Daoy (cell line): ENCODE data around the gene TENT4A. TPM values are rescaled to one million over a fixed set of nuclear protein-coding genes. Genes with fewer than 3 reads are reported as not detected.

Experiments
- DNase-seq: peaks from one replicate; pipeline ENCODE4 v3.0.0-alpha.2; 2015; ENCODE audit warnings: low read depth
- total RNA-seq: library from RNA; depleted of rRNA; stranded (reverse); fragments of >200 nt; shearing (Covaris generic); gene quantifications from 2 replicates; pipeline ENCODE4 v1.2.3, GENCODE V29; 2014

Gene TENT4A
- total RNA-seq, 1 experiment from 2014 or later = 5.4 TPM

- DNase-seq = no peak
Observed at GRCh38 chr5:6700074-6700684, 13.1 kb upstream of the TENT4A start.

- DNase-seq = no peak
Observed at GRCh38 chr5:6700685-6701355, 12.4 kb upstream of the TENT4A start.

DNA sequence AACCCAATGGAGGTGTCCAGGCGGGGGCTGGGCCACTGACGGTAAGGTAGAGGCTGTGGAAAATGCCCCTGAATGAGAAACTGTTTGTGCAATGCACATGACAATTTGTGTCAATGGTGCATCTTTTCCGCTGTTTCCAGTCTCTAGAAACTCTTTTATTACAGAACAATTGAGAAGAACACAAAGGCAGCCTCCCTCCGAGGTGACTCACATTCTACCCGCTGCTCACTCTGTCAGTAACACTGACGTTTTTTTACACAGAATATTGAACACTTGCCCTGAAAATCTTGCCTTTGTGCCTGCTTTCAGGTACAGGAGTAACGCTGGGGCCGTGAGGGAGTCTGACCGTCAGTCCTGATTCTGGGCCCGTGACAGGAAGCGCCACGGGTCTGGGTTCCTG lies 11.7 kb upstream of the TENT4A start:
- DNase-seq = no peak

- no peak for DNase-seq
Observed at GRCh38 chr5:6702633-6703032, 10.6 kb upstream of the TENT4A start.

GRCh38 chr5:6703806-6704205 lies 9.4 kb upstream of the TENT4A start:
- no peak for DNase-seq

DNA sequence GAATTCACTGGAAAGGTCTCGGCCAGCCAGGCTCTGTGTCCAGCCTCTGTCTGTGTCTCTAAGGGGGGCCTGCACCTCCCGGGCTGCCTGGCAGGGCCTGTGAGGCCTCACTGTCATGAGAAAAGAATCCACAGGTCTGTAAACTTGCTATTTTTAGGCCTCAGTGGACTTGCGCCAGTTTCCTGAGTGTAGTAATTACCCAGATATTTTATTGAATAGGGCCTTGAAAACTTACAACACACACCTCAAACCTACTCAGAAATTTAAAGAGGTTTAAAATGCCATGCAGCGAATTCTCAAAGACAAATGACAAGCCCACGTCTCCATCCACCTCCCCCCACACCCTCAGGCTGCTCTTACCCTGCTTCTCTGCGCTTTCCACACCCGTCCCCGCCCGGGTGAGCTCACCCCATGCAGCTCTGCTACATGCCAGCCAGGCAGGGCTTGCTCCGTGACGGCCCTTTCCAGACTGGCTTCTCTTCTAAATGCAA lies 8.8 kb upstream of the TENT4A start:
- peak; percentile 76 for DNase-seq

DNA sequence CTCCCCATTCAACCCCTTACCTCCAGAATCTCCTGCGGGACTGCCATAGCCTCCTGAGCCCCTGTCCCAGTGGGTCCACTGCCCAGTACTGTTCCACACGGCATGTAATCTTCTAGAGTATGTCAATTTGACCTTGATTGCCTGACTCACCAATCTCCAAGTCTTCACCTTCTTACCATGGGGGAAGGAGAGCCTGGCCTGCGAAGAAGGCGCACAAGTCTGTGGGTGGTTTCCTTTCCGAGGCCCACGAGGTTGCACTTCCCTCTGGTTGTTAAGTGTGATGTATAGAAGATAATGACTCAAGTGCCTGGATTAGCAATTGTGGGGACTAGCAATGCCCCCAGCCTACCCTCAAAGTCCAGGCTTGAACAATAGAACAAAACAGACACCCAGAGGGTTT lies 8.1 kb upstream of the TENT4A start:
- DNase-seq = no peak

DNA sequence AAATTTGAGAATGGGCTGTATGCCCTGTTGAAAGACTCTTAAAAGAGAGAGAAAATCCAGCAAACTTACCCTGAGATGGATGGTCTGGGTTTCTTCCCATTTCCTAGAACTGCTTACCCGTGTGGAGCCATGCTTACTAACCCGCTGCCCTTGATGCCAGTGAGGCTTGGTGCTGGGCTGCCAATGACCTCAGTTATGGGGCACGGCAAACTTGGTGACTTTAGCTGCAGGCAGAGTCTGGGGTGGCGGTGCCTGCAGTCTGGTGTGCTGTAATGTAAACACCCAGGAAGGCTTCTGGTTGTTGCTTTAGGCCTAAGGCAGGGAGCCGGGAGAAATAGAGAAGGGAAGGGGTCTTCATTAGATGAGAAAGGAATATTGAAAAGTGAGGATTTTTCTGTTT lies 7.3 kb upstream of the TENT4A start:
- DNase-seq = no peak

GRCh38 chr5:6707852-6708251 lies 5.4 kb upstream of the TENT4A start:
- DNase-seq = no peak

DNA sequence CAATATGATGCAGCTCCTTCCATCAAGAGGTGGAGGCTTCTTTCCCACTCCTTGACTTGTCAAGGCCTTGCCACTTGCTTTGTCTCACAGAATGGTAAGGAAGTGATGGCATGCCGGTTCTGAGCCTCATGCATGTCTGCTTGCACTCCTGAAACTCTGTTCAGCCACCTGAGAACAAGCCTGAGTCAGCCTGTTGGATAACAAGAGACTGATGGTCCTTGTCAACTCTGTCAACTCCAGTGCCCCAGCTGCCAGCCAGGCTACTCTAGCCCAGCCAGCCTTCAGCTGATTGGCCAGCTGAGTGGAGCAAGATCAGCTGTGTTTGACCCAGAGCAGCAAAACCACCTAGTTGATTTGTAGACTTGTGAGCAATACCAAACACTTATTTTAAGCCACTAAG lies 4.4 kb upstream of the TENT4A start:
- no peak for DNase-seq

GRCh38 chr5:6710070-6710469 lies 3.2 kb upstream of the TENT4A start:
- DNase-seq = no peak

DNA sequence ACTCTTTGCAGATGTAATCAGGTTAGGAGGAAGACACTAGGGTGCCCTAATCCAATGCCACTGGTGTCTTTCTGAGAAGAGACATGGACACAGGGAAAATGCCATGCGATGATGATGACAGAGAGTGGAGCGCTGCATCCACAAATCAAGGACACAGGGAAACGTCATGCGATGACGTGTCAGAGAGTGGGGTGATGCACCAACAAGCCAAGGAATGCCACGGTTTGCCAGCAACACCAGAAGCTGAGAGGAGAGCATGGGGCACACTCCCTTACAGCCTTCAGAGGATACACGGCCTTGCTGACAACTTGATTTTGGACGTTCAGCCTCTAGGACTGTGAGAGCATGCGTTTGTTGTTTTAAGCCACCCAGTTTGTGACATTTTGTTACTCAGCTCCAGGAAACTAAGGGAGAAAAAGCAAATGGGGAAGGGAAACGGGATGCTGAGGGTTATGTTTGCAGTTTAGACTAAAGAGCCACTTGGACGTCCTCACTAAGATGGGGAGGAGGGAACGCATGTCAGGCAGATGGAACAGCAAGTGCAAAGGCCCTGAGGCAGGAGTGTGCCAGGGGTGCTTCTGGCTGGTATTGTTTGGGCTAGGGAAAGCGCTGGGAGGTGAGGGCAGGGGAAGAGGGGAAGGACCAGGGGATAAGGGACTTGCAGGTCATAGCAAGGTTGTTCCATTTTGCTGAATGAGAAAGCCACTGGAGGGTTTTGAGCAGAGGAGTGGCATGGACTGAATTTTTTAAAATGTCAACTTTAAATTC lies 2.5 kb upstream of the TENT4A start:
- DNase-seq = no peak

DNA sequence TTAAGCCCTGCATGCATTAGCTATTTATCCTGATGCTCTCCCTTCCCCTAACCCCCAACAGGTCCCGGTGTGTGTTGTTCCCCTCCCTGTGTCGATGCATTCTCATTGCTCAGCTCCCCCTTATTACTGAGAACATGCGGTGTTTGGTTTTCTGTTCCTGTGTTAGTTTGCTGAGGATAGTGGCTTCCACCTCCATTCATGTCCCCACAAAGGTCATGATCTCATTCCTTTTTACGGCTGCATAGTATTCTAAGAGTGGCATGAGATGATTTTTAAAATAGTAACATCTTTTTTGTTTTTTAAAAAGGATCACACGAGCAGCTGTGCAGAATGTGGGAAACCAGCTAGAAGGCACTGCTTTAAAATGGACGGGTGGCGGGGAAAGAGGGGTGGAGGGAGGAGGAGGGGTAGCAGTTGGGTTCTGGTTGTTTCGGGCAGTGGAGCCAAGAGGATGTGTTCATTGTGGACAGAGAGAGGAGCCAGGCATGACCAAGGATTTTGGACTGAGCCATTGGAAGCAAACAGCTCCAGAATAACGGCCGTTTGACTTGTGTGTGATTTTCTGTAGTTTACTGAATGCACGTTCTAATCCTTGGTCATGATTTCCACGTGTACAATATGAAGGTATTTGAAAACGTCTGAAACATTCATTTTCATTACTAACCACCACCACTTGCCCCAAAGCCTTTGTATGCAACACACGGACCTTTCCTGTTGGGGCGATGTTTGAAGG lies 1.7 kb upstream of the TENT4A start:
- no peak for DNase-seq

DNA sequence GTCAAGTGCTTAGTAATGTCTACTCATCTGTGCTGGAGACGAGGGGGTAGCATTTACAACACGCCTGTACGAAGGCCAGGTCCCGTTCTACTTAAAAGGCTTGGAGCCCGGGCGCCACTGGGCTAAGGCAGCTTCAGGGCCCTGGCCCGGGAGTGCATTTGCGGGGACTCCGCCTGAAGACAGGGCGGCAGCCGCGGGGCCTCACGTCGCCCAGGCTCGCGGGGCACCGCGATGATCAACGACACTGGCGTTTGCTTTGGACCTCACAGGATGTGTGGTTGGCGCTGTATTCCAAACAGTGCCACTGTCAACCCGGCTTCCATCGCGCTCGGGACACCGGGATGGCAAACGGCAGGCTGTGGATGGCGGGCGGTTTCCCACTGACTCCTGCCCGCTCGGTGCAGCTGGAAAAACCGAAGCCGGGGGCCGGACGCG lies 1.1 kb upstream of the TENT4A start:
- peak; percentile 67 for DNase-seq

DNA sequence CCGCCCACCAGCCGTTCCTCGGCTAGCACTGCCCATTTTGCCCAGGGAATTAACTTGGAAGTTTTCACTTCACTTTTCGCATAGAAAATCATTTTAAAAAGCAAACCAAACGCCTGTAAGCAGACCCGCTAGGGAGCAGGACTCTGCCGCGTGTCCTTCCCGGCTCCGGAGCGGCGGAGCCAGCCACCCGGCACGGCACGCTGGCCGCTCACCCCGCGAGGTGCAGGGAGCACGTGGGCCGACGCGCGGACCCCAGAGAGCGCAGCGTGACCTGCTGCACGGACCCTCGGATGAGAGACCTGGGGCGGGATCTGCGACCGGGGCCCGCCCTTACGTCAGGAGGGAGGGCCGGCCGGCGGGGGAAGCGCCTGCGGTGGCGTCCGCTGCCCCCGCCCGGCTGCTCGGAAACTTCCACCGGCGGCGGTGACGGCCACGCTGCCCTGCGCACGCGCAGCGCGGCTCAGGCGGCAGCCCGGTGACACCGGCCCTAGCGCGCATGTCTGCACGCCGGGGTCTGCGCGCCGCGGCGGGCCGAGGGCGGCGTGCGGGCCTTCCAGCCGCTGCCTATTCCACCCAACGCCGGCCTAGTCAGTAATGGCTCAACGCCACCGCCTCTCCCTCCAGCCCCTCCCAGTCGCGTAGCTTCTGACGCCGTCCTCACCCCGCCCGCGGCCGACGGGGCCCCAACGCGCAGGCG lies 507 bp upstream of the TENT4A start:
- DNase-seq = peak; percentile 98

DNA sequence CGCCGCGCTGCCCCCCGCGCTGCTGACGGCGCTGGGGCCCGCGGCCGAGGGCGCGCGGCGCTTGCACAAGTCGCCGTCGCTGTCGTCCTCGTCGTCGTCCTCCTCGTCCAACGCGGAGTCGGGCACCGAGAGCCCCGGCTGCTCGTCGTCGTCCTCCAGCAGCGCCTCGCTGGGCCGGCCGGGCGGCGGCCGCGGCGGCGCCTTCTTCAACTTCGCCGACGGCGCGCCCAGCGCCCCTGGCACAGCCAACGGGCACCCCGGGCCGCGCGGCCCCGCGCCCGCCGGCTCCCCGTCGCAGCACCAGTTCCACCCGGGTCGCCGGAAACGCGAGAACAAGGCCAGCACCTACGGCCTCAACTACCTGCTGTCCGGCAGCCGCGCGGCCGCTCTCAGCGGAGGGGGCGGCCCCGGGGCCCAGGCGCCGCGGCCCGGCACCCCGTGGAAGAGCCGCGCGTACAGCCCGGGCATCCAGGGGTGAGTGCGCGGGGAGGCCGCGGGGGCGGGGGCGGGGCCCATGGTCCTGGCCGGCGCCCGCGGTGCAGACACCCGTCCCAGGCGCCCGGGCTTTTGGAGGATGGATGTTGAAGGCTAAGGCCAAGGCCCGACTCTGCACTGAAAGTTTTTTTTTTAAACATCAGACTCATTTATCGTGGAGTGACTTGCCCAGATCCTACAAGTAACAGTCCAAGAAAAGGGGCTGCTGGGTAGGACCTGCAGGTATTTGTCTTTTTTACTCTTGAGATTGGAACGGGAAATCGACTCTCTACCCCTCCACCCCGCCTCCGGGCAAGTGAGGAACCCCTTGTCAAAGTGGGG lies 1.2 kb downstream of the TENT4A start:
- no peak for DNase-seq

DNA sequence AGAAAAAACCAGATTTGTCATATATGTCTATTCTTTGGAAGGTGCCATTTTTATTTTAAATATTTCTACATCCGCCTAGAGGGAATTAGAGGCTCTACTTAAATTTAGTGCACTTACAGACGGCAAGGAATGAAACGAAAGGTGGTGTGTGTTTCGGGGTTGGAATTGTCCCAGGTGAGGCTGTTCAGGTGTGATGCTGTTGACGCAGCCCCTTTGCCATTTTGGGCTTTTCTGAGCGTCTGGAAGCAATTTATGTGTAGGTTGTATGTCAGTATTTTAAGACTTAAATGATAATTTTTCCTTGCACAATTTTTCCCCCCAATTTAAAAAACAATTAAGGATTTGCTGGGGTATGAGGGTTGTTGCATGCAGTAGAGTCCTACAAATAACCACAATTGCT lies 2.0 kb downstream of the TENT4A start:
- no peak for DNase-seq

DNA sequence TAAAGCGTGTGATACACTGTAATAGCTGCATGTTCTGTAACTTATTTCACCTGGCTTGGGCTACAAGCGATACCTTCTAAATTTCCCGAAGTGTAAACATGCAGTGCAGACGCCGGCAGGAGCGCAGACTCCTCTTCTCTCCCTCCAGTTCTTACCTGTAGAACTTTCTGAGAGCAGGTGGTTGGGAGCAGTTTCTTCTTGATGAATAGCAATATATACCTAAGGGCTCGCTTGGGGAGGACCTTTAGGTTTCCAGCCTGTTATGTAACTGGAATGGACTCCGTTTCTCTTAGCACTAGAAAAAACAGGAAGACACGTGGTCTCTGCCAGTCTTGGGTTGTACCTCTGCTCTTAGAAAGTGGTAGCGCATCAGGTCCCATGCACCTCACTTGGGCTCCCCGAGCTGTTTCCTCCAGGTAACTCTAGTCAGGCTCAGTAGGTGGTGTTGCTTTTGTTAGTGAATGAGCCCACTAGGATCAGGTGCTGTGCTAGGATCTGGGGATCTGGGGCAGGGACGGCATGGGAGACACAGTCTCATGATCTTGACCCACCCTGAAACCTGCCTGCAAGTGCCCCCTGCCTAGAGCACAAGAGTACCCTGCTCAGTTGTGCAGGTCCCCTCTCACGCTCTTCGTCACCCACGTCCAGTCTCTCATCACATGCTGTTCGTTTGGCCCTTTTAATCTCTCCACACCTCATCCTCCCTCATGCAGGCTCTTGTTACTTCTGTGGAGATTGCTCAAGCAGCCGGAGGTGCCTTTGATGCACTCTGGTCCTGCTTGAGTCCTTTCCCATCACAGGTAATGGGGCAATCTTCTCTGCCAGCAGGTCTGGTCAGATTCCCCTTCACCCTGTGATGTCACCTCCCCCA lies 2.8 kb downstream of the TENT4A start:
- DNase-seq = no peak

DNA sequence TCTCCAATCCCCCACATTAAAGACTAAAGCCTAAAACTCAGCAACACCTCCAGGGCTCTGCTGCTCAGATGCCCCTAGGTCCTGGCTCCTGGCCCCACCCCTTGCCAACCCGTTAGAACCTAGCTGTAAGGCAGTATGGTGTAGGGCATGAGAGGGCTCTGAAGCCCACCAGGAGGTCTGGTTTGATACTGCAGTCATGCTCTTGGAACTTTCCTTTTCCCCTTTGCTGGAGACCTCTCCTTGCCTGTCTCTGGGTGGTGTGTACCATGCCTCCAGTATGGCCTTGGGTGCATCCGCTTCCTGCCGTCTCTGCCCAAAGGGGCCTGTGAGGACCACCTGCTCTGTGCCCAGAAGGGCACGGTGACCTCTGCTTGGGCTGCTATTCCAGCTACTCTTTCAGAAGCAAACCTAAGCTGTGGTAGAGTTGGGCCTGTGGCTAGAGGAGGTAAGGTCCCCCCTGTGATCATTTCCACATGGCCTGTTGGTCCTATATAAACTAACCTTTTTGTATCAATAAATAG lies 3.5 kb downstream of the TENT4A start:
- no peak for DNase-seq
